ENCODE results near the gene SPINK2.

- peak; percentile 97 to 98 for TF ChIP-seq CTCF (conservative IDR thresholded peaks at IDR 0.05 in 1 of 2, IDR thresholded peaks at IDR 0.05 in 1 of 2; ENCODE audit: low read depth in 1 of 2, low read length in 2 of 2)
- no peak for TF ChIP-seq EZH2 (IDR thresholded peaks at IDR 0.05; ENCODE audit: low read length, missing control alignments)
Observed at GRCh38 chr4:56799824-56800756, 21.4 kb downstream of the SPINK2 start.
